DOHH2 (cell line): ENCODE data around the gene C19orf33.

ENCODE experiments used
- CTCF ChIP-seq: fragments of 200-600 bp; sonication (generic); IDR thresholded peaks from one replicate; pipeline ENCODE4 v1.5.1; 2014; ENCODE audit warnings: antibody characterized with exemption, mild to moderate bottlenecking, low read depth, low read length; ENCODE audit not compliant: poor library complexity, severe bottlenecking
- EZH2phosphoT487 ChIP-seq: fragments of 200-600 bp; sonication (generic); IDR thresholded peaks from 2 replicates; pipeline ENCODE4 v1.6.1; 2017; ENCODE audit warnings: borderline replicate concordance, mild to moderate bottlenecking, antibody characterized with exemption, low read length, moderate library complexity, mixed read lengths

- TF ChIP-seq CTCF (no peak), EZH2phosphoT487 (no peak)
These were observed 14.6 kb downstream of the C19orf33 start for GRCh38 chr19:38318660-38319059.
